GM19238 (cell line): ENCODE data around the gene MBTD1.

Experiments used
- DNase-seq: peaks from one replicate; pipeline ENCODE4 v3.0.0; 2011; ENCODE audit warnings: low spot score; ENCODE audit not compliant: insufficient read length

The MBTD1 gene

DNA sequence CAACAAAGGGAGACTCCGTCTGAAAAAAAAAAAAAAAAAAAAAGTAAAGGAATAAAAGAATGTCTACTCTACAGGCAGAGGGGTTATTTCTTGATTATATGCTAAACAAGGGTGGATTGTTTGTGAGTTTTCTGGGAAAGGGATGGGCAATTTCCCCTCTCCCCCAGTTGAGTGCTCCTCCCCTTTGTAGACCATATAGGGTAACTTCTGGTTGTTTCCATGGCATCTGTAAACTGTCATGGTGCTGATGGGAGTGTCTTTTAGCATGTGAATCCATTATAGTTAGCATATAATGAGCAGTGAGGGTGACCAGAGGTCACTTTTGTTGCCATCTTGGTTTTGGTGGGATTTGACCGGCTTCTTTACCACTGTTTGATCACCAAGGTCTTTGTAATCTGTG is 110.7 kb downstream of the MBTD1 start:
- no peak for DNase-seq

DNA sequence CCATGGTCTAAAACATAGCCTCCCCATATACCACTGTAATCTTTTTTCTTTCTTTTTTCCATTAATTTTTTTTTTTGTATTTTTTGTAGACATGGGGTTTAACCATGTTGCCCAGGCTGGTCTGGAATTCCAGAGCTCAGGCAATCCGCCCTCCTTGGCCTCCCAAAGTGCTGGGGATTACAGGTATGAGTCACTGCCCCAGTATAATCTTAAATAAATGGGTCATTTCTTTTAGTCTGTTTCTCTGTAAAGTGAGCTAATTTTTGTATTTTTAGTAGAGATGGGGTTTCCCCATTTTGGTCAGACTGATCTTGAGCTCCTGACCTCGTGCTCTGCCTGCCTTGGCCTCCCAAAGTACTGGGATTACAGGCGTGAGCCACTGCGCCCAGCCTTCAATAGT is 112.2 kb downstream of the MBTD1 start:
- DNase-seq = no peak

GRCh38 chr17:51144266-51145022 is 115.4 kb downstream of the MBTD1 start:
- DNase-seq = no peak

- no peak for DNase-seq
These were observed 117.3 kb downstream of the MBTD1 start for GRCh38 chr17:51142597-51142996.

DNA sequence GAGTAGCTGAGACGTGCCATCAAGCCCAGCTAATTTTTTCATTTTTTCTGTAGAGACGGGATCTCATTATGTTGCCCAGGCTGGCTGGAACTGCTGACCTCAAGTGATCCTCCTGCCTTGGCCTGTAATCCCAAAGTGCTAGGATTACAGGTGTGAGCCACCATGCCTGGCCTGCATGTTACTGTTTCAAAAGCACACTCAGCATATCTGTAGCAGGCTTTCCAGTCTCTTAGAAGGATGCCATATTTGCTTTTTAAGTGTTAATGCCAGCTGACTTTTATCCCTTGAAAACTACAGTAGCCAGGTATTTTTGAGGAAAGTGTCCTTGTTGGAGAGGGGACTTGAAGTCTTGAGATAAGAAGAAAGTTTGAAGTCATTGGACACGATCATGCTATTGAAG is 123.9 kb downstream of the MBTD1 start:
- DNase-seq = no peak

DNA sequence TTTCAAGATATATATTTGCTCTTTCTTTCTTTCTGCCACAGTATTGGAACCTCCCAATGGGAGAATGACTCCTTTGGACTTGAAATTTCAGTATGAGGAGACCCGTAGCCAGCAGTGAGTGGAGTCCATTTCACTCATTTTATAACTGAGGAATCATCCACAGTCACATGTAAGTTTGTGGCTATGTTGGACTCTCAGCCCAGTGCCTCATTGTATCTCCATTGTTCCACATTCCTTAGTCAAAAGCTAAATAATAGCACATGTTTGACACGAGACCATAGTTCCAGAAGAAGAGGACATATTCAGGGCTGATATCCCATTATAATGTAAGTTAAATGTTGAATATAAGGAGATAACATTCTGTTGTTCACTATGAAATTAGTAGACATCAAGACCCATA is 126.5 kb downstream of the MBTD1 start:
- no peak for DNase-seq

DNA sequence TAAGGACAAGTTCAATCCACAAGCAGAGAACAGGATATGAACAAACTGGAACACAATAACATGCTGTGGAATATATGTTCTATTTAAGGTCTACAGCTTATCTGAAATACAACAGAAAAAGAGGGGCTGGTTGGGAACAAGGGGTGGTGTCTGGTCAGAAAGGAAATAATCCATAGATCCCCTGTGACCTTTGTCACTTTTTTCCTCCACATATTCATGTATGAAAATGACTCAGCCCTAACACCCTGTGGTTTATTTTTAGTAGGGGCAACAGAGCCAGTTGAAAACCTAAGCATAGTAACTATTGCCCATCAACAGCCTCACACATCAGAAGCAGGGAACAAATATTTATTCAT is 126.9 kb downstream of the MBTD1 start:
- DNase-seq = no peak

- DNase-seq = no peak
These were observed 131.8 kb downstream of the MBTD1 start for GRCh38 chr17:51128076-51128475.
